ENCODE measurements around the gene EIF4B. TPM values are rescaled to one million over a fixed set of nuclear protein-coding genes. Genes with fewer than 3 reads are reported as not detected.
A peak's percentile ranks its signal among the peaks of the same experiment; 100 is the strongest.
"Not testable (repeated sequence)": the region's sequence is repeated elsewhere in the genome, so short reads cannot be mapped to it uniquely, and the experiment has no call there.

Gene EIF4B, protein sequence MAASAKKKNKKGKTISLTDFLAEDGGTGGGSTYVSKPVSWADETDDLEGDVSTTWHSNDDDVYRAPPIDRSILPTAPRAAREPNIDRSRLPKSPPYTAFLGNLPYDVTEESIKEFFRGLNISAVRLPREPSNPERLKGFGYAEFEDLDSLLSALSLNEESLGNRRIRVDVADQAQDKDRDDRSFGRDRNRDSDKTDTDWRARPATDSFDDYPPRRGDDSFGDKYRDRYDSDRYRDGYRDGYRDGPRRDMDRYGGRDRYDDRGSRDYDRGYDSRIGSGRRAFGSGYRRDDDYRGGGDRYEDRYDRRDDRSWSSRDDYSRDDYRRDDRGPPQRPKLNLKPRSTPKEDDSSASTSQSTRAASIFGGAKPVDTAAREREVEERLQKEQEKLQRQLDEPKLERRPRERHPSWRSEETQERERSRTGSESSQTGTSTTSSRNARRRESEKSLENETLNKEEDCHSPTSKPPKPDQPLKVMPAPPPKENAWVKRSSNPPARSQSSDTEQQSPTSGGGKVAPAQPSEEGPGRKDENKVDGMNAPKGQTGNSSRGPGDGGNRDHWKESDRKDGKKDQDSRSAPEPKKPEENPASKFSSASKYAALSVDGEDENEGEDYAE
- total RNA-seq (2014; rRNA removed; shearing (Covaris generic)): 650 and 689 TPM in 2 replicates

DNA sequence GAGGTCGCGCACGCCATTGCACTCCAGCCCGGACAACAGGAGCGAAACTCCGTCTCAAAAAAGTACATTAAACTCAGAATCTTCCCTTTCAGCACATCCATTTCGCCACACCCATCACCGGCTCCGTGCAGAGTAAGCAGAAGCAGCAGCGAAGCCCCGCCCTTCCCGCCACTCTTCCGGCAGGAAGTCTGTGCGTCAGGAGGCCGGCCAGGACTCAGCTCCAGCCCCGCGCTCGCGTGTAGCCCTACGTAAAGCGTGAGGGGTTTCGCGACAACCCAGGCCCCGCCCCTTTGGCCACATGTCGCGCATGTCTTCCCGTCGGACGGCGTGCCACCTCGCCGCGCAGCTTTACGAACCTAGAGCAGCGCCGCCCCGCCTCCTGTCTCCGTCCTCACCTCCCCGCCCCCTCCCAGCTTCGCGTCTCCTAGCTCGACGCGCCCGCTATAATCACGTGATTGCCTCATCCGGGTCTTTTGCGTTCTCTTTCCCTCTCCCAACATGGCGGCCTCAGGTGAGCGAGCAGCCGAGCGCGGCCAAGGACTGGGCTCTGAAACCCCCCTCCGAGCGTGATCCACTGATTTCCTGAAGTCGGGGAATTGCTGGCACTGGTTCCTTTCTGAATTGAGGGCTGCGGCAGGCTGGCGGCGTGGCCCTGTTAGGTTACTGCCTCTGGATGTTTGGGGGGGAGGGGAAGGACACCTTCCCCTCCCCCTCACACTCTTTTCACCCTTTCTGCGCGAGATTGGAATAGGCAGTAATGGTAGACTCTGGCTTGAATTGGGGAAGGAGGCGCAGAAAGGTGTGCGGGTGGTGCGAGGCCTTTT lies at the start of gene EIF4B:
Gene EIF4B (plus strand): TSS at position 471 of the 824 bp plus-strand sequence. CDS start 28 bp downstream, at position 499.
- DNase-seq (ENCODE audit: low read depth): peak; percentile 100

DNA sequence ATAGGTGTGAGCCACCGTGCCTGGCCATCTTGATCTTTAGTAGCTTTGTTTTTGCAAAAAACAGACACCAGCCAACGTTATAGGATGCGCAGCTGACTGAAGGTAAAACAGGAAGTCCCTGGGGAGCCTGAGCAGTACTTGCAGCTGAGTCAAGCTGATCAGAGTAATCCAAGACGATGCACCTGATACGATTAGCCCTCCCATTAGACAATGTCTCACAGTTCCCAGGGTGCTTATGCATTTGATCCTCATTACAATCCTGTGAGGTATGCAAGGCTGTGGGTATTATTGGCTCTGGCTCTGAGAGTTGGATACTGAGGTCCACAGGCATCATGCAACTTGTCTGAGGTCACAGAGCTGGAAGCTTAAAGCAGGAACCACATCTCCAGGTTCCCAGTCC lies 49.3 kb upstream of the EIF4B start:
- DNase-seq (ENCODE audit: low read depth): peak; percentile 54

DNA sequence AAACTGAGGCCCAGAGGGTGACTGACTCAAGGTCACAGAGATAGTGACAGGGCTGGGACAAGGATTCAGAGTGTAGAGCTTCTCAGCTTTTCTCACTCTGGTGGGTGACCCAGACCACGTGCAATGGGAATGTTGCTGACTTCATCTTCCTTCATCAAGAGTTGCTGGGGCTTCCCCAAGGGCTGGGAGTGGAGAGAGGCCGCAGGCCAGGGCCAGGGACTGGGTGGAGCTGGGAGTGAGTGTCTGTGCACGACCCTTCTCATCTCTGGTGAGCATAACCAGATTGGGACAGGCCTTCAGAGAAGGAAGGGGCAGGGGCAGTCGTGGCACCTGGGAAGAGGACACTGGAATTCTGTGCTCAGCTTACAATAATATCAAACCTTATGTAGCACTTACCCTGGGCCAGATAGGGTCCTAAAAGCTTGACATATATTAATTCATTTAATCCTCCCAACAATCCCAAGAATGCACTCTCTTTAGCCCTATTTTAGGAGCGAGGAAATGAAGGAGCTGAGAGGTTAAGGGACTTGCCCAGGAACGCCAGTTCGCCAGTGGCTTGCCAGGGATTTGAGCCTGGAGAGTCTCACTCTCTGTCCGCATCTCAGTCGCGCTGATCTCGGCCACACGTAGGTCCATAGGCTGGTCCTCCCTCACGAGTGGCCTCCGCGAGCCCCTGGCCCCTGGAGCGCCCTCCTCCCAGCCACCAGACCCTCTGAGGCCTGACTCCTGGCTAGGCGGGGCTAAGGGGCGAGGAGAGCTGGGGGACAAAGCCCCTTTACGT lies 41.5 kb upstream of the EIF4B start:
- DNase-seq (ENCODE audit: low read depth): no peak

DNA sequence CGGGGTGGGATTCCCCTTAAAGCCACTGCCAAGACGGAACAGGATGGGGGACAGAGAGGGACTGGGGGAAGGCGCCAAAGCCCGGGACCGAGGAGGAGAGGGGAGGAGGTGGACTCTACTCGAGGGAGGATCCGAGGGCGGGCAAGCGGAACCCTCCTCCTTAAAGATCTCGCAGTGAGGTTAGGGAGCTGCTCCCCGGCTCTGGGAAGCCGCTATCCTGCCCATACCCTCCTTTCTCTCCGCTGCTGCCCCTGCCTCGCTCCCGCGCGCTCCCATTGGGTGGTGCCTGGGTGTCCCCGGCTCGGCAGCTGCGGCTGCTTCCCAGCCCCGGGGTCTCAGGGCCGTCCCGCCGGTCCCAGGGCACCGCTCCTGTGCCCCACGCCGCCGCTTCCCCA lies 40.9 kb upstream of the EIF4B start:
- DNase-seq (ENCODE audit: low read depth): no peak

DNA sequence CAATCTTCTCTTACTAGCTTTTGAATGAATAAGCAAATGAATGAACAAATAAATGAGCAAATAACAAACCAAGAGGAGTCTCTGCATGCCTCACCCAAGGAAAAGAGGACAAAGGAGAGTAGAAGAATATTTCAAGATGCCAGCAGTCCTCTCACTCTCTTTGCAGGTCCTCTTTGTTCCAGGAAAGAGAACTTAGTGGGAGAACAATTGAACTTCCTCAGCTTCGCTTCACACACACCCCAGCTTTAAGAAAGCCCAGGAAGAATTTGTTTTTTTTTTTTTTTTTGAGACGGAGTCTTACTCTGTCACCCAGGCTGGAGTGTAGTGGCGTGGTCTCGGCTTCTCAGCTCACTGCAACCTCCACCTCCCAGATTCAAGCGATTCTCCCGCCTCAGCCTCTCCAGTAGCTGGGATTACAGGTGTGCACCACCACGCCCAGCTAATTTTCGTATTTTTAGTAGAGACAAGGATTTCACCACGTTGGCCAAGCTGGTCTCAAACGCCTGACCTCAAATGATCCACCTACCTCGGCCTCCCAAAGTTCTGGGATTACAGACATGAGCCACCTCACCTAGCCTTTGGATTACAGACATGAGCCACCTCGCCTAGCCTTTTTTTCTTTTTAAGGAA lies 37.0 kb upstream of the EIF4B start:
- DNase-seq (ENCODE audit: low read depth): no peak

DNA sequence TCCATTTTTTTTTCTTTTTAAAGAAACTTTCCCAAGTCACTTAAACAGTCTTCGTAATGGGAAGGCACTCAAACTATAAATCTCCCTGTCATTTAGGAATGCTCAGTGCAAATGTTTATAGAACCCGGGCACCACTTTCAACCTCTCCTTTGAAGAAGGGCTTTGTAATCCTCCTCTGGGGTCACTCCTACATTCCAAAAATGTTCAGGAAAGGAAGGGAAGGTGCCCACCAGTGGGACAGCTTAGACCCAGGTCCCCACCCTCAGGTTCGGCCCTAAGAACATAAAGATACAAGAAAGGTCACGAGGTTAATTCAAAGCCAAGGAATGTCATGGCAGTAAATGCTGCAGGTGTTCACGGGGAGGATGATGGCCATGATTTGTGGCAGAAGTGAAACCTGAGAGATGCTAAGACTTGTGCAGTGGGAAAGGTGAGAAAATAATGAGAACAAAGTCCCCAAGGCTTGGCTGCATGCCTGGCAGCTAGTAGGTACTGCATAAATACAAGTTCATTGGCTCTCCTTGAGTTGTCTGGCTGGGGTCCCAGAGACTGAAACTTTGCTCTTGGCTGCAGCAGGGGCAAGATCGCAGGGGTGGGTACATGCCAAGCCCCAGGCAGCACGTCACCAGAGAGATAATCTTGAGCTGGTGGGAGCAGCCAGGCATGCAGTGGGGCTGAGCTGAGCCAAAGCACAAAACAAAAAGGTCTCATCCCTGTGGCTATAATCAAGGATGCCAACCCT lies 36.3 kb upstream of the EIF4B start:
- no peak for DNase-seq (ENCODE audit: low read depth)

DNA sequence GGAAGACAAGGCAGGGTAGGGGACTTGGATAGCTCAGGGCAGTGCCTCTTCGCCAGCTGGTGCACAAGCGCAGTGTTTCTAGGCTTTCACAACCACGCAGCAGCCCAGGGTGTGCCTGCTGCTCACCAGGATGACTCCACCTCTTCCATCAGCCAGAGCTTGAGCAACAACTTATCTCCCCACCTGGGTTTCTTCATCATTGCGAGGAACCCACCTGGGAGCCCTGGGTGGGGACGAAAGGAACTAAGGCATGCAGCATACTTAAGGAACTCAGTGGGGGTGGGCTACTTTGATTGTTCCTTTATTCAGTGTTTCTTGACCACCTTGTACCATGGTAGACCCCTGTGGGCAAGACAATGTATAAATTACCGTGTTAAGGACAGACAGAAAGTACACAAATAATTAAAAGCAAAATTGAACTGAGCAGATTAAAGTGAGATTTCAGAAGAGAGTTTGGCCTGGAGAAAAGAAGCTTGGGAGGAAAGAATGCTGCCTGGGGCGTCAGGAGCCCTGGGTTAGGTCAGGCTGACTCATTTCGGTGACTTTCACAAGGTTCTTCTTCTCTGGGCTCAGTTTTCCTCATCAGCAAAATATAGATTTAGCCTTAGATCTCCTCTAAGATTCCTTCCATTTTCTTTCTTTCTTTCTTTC lies 34.5 kb upstream of the EIF4B start:
- peak; percentile 70 for DNase-seq (ENCODE audit: low read depth)

DNA sequence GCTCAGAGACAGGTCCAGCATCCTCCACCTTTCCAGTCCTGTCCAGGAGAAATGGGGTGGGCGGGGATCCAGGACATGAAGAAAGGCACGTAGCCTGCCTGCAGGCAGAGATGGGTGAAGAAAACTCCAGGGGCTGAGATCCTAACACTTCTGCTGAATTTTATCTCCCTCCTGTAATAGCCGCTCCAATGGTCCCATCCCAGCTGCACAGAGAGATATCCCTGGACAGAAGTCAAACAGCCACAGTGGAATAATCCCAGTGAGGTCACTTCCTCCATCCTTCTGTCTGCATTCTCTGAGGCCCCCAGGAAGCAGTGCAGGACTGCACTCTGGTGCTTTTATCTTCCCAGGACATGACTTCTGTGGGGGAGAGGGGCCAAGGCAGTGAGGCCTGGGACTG lies 31.1 kb upstream of the EIF4B start:
- DNase-seq (ENCODE audit: low read depth): peak; percentile 51

DNA sequence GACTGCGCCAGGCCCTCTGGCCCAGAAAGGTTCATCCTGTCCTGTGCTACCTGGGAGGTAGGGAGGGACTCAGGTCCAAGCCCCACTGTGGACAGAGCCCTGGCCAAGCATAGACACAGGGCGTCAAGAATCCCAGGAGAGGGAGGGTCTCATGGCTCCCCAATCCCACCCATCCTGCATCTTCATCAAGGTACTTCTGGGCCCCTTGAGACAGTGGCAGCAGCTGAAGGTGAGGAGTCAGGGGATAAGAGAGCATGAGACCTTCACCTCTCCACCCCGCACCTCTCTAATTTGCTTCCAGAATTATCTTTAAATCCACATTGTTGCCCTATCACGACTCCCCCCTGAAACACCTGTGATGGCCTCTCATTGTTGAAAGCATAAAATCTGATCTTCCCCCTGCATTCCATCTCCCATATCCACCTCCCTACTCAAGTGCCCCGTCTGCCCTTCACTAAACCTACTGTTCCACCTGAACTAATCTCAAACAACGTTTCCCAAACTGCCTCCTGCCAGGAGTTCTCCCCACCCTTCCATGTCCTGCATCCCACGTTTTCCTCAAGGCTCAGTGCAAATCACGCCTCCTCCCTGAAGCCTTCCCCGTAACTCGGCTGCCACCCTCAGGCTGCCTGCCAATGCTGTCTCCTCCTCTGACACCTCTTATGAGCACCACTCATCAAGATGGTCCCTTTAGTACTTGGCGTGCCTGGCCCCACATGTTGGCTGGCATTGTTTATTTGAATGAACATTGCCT lies 30.3 kb upstream of the EIF4B start:
- DNase-seq (ENCODE audit: low read depth): peak; percentile 87

DNA sequence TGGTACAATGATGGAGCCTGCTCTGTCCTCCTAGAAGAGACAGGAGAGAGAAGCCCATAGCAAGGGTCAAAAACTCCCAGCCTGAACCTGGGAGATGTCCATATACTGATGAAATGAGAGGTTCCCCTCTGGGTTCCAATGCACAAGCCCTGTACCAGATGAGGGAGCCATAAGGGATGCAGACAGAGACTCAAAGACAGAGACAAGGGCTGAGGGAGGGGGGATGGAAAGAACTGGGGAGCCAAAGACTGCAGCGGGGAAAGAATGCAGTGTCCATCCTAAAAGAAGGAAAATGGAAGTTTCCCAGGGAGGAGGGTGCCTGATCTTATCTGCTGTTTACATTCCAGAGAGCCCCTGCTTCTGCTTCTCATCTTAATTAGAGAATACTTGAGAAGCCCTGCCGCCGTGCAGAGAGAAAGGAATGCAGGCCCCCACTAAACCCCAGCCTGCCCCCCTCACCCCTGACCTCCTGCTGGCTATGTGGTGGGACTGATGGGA lies 29.6 kb upstream of the EIF4B start:
- peak; percentile 54 for DNase-seq (ENCODE audit: low read depth)

DNA sequence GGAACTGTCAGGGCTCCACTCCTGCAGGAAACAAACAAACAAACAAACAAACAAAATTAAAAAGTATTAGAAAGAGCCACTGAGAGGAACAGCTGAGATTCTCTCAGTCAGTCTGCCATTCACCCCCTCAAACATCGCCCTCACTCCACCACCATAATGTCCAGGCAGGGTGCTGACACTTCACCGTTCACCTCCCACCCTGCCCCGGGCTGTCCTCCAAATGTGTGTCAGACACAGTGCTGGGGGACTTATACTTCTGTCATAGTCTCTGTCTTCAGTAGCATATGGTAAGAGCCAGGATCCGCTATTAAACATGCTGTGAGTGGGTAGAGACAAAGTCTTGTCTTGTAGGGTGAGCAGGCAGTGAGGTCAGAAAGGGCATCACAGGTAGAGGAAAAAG lies 29.1 kb upstream of the EIF4B start:
- no peak for DNase-seq (ENCODE audit: low read depth)

DNA sequence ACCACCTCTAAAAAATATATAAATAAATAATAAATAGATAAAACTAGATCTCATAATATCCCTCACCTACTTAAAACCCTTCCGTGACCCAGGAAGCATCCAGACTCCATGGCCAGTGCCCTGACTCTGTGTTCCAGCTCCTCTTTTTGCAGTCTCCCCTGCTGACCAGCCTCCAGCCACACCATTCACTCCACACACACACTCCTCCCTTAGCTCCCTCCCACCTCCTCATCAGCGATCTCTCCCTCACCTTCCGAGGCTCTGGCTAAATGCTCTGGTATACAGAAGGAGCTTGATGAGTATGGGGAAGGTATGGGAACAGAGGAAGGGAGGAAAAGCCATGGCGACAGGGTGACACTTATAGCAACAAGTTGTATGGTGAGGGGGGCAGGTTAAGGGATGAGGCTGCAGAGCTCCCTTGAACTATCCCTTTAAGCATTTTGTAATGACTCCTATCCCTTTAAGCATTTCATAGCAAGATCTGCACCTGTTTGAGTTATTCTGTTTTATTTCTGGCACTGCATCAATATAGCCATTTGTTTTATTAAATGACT lies 26.1 kb upstream of the EIF4B start:
- no peak for DNase-seq (ENCODE audit: low read depth)

DNA sequence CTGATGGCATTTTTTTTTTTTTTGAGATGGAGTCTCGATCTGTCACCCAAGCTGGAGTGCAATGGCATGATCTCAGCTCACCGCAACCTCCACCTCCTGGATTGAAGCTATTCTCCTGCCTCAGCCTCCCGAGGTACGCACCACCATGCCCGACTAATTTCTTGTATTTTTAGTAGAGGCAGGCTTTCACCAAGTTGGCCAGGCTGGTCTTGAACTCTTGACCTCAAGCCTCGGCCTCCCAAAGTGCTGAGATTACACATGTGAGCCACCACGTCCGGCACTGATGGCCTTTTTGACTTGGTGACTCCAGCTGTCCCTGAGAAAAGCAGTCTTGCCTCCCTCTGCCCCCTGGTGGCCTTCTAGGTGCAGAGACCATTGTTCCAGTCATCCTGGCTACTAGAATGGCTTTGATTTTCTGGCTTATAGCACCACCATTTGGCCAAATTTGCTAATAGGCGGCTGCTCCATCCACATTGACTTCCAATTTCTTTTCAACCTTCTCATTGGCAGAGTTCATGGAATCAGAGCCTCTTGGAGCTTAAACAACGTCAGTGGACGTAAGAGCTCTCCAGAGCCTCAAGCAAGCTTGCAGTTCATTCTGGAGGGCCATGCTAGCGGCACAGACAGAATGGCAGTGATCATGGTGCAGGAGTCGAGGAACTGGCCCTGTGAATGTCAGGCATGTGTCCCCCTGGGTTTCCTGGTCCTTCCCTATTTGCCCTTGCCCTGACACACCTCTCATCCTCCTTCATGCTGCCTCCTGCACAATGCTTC lies 25.4 kb upstream of the EIF4B start:
- peak; percentile 91 for DNase-seq (ENCODE audit: low read depth)

DNA sequence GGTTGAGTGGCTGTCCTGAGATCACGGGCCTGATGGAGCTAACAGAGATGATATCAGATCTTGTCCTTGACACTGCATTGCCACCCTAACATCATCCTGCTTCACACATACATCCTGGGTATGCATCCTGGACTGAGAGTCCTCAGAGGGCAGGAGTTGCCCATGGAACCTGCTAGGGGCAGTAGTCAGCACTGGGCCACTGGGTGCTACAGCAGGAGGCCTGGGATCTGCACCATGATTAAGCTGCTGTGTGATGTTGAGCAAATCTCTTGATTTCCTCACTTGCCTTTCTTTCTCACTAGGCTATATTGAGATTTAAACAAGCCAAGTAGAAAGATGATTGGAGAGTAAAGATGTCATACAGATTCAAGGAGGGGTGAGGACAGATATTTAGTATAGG lies 22.1 kb upstream of the EIF4B start:
- no peak for DNase-seq (ENCODE audit: low read depth)

DNA sequence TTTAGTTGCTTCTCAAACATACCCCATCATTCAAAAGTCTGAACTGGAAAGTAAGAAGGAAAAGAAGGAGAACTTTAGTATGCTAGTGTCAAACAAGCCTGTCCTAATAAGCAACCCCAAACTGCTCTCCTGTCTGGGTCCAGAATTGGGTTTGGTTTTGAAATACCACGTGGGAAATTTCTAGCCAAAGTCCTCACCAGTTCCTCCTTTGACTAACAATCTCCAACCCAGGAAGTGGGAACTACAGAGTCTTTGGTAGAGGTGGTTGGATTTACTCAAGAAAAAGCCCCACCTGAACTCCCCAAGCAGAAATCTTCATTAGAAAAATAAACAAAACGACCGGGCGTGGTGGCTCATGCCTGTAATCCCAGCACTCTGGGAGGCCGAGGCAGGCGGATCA lies 17.4 kb upstream of the EIF4B start:
- no peak for DNase-seq (ENCODE audit: low read depth)

DNA sequence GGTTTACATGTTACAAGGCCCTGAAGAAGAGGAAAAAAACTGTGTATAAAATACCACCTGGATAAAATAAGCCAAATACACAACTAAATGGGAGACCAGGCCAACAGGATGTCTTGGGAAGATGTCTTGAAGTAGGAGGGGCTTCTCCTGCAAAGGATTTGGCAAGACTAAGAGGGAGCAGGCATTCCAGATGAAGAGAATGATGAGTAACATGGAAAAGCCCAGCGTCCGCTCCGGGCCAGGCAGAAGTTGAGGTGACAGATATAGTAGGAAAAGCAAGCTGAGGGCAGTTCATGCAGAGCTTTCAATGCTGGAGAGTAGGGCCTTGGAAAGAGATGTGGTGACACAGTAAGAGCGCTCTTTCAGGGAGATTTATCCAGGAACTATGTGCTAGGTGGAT lies 16.1 kb upstream of the EIF4B start:
- DNase-seq (ENCODE audit: low read depth): no peak

DNA sequence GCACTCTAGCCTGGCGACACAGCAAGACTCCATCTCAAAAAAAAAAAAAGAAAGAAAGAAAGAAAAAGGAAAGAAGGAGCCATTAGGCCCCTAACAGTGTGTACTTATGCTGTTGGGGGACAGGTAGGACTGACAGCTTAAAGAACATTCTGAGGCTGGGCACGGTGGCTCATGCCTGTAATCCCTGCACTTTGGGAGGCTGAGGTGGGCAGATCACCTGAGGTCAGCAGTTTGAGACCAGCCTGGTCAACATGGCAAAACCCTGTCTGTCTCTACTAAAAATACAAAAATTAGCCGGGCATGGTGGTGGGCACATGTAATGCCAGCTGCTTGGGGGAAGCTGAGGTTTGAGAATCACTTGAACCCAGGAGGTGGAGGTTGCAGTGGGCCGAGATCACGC lies 14.0 kb upstream of the EIF4B start:
- not testable (repeated sequence) for DNase-seq (ENCODE audit: low read depth)

Data from Daoy (cell line).